Endothelial cell of umbilical vein (primary cell): ENCODE measurements around the gene NXT1. TPM values are rescaled to one million over a fixed set of nuclear protein-coding genes. Genes with fewer than 3 reads are reported as not detected.

Experiments
- BruUV-seq: library from RNA; stranded (reverse); fragments of 400-500 nt; replicated peaks from 2 replicates; lab custom pipeline; 2021; lab: Mats Ljungman, UMichigan
- CTCF ChIA-PET: fragments of 300-600, 350-600 bp; sonication (Branson Sonifier 250); formaldehyde crosslinking; loops from one replicate; lab custom pipeline; 2021; ENCODE audit warnings: antibody characterized with exemption, inconsistent platforms; lab: Charles Lee
- POLR2A ChIA-PET: fragments of 300-600, 350-600 bp; sonication (Branson Sonifier 250); formaldehyde crosslinking; loops from one replicate; lab custom pipeline; 2021; ENCODE audit warnings: antibody characterized with exemption, inconsistent platforms; lab: Charles Lee
- DNase-seq: peaks from one replicate; pipeline ENCODE4 v3.0.0-alpha.2; 2011; ENCODE audit warnings: low read depth, low spot score
- FAIRE-seq: peaks from 2 replicates; lab custom pipeline; 2011; peaks lifted over from hg19 to GRCh38; lab: Jason Lieb, UNC
- H2AFZ ChIP-seq: 2 replicates; pipeline ENCODE4 v1.6.0; 2012; ENCODE audit warnings: low read depth, low read length, control low read depth, inconsistent platforms
- H3K27ac ChIP-seq: 2 replicates; pipeline ENCODE4 v1.5.1; 2011; ENCODE audit warnings: low read depth, mild to moderate bottlenecking, control low read depth, low read length, moderate library complexity; ENCODE audit not compliant: insufficient read depth
- H3K27me3 ChIP-seq, 2 experiments: 2 replicates each; pipeline versions ENCODE4 v1.6.0 to v1.6.1; 2011; ENCODE audit warnings: low read length in 2 of 2, mixed read lengths in 1 of 2; ENCODE audit not compliant: control insufficient read depth in 2 of 2, insufficient read depth in 2 of 2
- H3K36me3 ChIP-seq, 2 experiments: 2 replicates in 1 of 2; 3 replicates in 1 of 2; pipeline ENCODE4 v1.5.1; 2011; ENCODE audit warnings: low read length in 2 of 2, mild to moderate bottlenecking in 1 of 2, moderate library complexity in 1 of 2; ENCODE audit not compliant: control insufficient read depth in 2 of 2, insufficient read depth in 2 of 2; ENCODE audit errors: extremely low read depth in 1 of 2
- H3K4me1 ChIP-seq: 3 replicates; pipeline ENCODE4 v1.5.1; 2011; ENCODE audit warnings: mild to moderate bottlenecking, low read length; ENCODE audit not compliant: control insufficient read depth, insufficient read depth; ENCODE audit errors: extremely low read depth
- H3K4me2 ChIP-seq: 2 replicates; pipeline ENCODE4 v1.6.1; 2011; ENCODE audit warnings: low read length, control low read depth, mixed read lengths; ENCODE audit not compliant: insufficient read depth
- H3K4me3 ChIP-seq, 3 experiments: fragments of 200-600 bp in 1 of 3; sonication (generic), shearing (Covaris generic) in 1 of 3; replicated peaks in 1 of 3; 2 replicates each; pipeline ENCODE4 v1.5.1; 2011 to 2016; ENCODE audit warnings: control low read depth in 3 of 3, low read length in 3 of 3, mild to moderate bottlenecking in 2 of 3, inconsistent platforms in 1 of 3, low read depth in 1 of 3, moderate library complexity in 1 of 3; ENCODE audit not compliant: insufficient read depth in 1 of 3
- H3K79me2 ChIP-seq: 2 replicates; pipeline ENCODE4 v1.6.0; 2012; ENCODE audit warnings: low read length, inconsistent platforms; ENCODE audit not compliant: control insufficient read depth, insufficient read depth
- H3K9ac ChIP-seq: replicated peaks from 2 replicates; pipeline ENCODE3; 2011; ENCODE audit warnings: low read length, control low read depth; ENCODE audit not compliant: insufficient read depth; ENCODE audit errors: extremely low read depth
- H3K9me1 ChIP-seq: replicated peaks from 3 replicates; pipeline ENCODE4 v1.6.0; 2011; ENCODE audit warnings: mild to moderate bottlenecking, low read length; ENCODE audit not compliant: control insufficient read depth, insufficient read depth; ENCODE audit errors: extremely low read depth
- H3K9me3 ChIP-seq: replicated peaks from 2 replicates; pipeline ENCODE4 v1.5.1; 2012; ENCODE audit warnings: low read length, inconsistent platforms; ENCODE audit not compliant: control insufficient read depth, insufficient read depth
- H4K20me1 ChIP-seq: replicated peaks from 2 replicates; pipeline ENCODE3; 2011; ENCODE audit warnings: mild to moderate bottlenecking, low read length; ENCODE audit not compliant: control insufficient read depth, insufficient read depth; ENCODE audit errors: extremely low read depth
- EZH2 ChIP-seq: IDR thresholded peaks from 2 replicates; pipeline ENCODE4 v1.6.1; 2012; ENCODE audit warnings: borderline replicate concordance, low read depth, mild to moderate bottlenecking, moderate library complexity, low read length, inconsistent platforms; ENCODE audit not compliant: severe bottlenecking
- FOS ChIP-seq: IDR thresholded peaks from 2 replicates; pipeline ENCODE4 v1.6.1; 2011; ENCODE audit warnings: mild to moderate bottlenecking, low read length, moderate library complexity, borderline replicate concordance; ENCODE audit not compliant: insufficient read depth
- GATA2 ChIP-seq: IDR thresholded peaks from 2 replicates; pipeline ENCODE4 v1.7.0; 2011; ENCODE audit warnings: low read depth, mild to moderate bottlenecking, moderate library complexity, mixed read lengths, low read length; ENCODE audit not compliant: insufficient read length, insufficient read depth
- JUN ChIP-seq: IDR thresholded peaks from 2 replicates; pipeline ENCODE4 v1.6.1; 2011; ENCODE audit warnings: borderline replicate concordance, low read depth; ENCODE audit not compliant: insufficient read length, insufficient read depth
- MAX ChIP-seq: IDR thresholded peaks from 2 replicates; pipeline ENCODE4 v1.6.1; 2011; ENCODE audit not compliant: insufficient read depth, insufficient read length
- MYC ChIP-seq: IDR thresholded peaks from one replicate; pipeline ENCODE4 v1.6.1; 2011; ENCODE audit warnings: mild to moderate bottlenecking, low read depth, low read length
- POLR2A ChIP-seq: IDR thresholded peaks from 2 replicates; pipeline ENCODE4 v1.6.1; 2012; ENCODE audit warnings: low read depth, mild to moderate bottlenecking, control low read depth, low read length
- POLR2AphosphoS5 ChIP-seq: IDR thresholded peaks from 2 replicates; pipeline ENCODE4 v1.6.1; 2012; ENCODE audit warnings: low read depth, mild to moderate bottlenecking, control low read depth, low read length, moderate library complexity; ENCODE audit not compliant: insufficient read depth
- dilution Hi-C: fragments of 300-500 bp; cut with MboI; formaldehyde crosslinking; loops from one replicate; pipeline ENCODE4 v1.15.0; 2019; ENCODE audit warnings: low sequenced_read_pairs; ENCODE audit not compliant: extremely low pct_ligation_motif_present
- intact Hi-C: fragments of 100-400 bp; cut with micrococcal nuclease; formaldehyde crosslinking; loops from one replicate; pipeline ENCODE4 v1.10.0; 2022
- polyA plus RNA-seq, 4 experiments: library from polyadenylated mRNA; depleted of rRNA in 3 of 4; stranded (reverse) in 3 of 4; unstranded in 1 of 4; fragments of >200 nt; gene quantifications; 2 replicates each; pipeline versions ENCODE4 v1.2.1 to v1.2.3, GENCODE V29; 2011 to 2012; ENCODE audit warnings: missing spikeins in 1 of 4
- total RNA-seq: library from RNA; stranded (reverse); gene quantifications from 2 replicates; pipeline ENCODE4 v1.2.3, GENCODE V29; 2021
- TF ChIP-seq, protein P1 (sequence below), 2 donors: IDR thresholded peaks; 1 replicate in 1 of 2; 2 replicates in 1 of 2; pipeline ENCODE4 v1.5.1; 2011; ENCODE audit warnings: low read length in 2 of 2, mild to moderate bottlenecking in 2 of 2, moderate library complexity in 2 of 2, control low read depth in 1 of 2, inconsistent platforms in 1 of 2, low read depth in 1 of 2; ENCODE audit not compliant: insufficient read depth in 1 of 2; ENCODE audit errors: extremely low read depth in 1 of 2

NXT1 gene
- total and polyA plus RNA-seq, 2 donors (not counting 3 experiments of a cell fraction or from before 2014, with no cell fraction given), result 27.1 to 39.2 TPM

GRCh38 chr20:23375827-23376226 is 25.2 kb downstream of the NXT1 start:
- Histone ChIP-seq H3K4me1 (peaks cover 13% of the 10 kb centered on the region), H2AFZ (no peak overlapping the region), H3K9ac (no peak overlapping the region), H3K4me3 (no peak overlapping the region), H3K36me3 (peaks cover 5 to 30% of the 10 kb centered on the region in 2 experiments), H3K27ac (no peak overlapping the region), H3K9me1 (no peaks in the 10 kb centered on the region), H3K4me2 (no peak overlapping the region), H3K79me2 (peaks cover 7% of the 10 kb centered on the region), H3K27me3 (no peaks in the 10 kb centered on the region), H4K20me1 (no peaks in the 10 kb centered on the region), H3K9me3 (no peaks in the 10 kb centered on the region)
- ChIA-PET POLR2A (interaction anchor here (1.0 kb wide), 1 partner anchor 18 kb away, joined by 3 read pairs; no protein-coding TSS in a partner anchor), CTCF (interaction anchor here (1.3 to 1.4 kb wide), 2 partner anchors 16 to 130 kb away, joined by 3 to 5 read pairs; no protein-coding TSS in a partner anchor)
- no TSS peak for BruUV-seq
- FAIRE-seq (no peak), DNase-seq (no peak)
- dilution Hi-C loops (no loop called here), intact Hi-C loops (no loop called here)
- TF ChIP-seq GATA2 (no peak), POLR2A (no peak), JUN (no peak), MAX (no peak), FOS (no peak), POLR2AphosphoS5 (no peak), MYC (no peak), EZH2 (no peak)
- TF ChIP-seq, protein P1, sequence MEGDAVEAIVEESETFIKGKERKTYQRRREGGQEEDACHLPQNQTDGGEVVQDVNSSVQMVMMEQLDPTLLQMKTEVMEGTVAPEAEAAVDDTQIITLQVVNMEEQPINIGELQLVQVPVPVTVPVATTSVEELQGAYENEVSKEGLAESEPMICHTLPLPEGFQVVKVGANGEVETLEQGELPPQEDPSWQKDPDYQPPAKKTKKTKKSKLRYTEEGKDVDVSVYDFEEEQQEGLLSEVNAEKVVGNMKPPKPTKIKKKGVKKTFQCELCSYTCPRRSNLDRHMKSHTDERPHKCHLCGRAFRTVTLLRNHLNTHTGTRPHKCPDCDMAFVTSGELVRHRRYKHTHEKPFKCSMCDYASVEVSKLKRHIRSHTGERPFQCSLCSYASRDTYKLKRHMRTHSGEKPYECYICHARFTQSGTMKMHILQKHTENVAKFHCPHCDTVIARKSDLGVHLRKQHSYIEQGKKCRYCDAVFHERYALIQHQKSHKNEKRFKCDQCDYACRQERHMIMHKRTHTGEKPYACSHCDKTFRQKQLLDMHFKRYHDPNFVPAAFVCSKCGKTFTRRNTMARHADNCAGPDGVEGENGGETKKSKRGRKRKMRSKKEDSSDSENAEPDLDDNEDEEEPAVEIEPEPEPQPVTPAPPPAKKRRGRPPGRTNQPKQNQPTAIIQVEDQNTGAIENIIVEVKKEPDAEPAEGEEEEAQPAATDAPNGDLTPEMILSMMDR (IDR thresholded peaks at IDR 0.05; ENCODE audit: extremely low read depth in 1 of 2, insufficient read depth in 1 of 2, low read depth in 1 of 2, low read length in 2 of 2), result no peak
